Gastroesophageal sphincter (tissue), 3 donors: ENCODE measurements around the gene CALML3.

Experiments
- CTCF ChIP-seq, 4 experiments: fragments of 200-600 bp in 2 of 4; fragments of 450-650 bp in 2 of 4; sonication (generic) in 1 of 4; IDR thresholded peaks; one replicate each; pipeline ENCODE4 v1.5.1; 2017 to 2019; ENCODE audit warnings: antibody characterized with exemption in 4 of 4, mild to moderate bottlenecking in 2 of 4, moderate library complexity in 2 of 4
- POLR2A ChIP-seq, 2 donors: fragments of 450-650 bp; IDR thresholded peaks; one replicate each; pipeline ENCODE4 v1.6.1; 2017; ENCODE audit warnings: antibody characterized with exemption in 2 of 2, mild to moderate bottlenecking in 2 of 2, moderate library complexity in 1 of 2
- POLR2AphosphoS5 ChIP-seq: sonication (generic); formaldehyde crosslinking; IDR thresholded peaks from one replicate; pipeline ENCODE4 v1.6.1; 2017; ENCODE audit warnings: antibody characterized with exemption

- TF ChIP-seq CTCF (IDR thresholded peaks at IDR 0.05) (no peak), POLR2AphosphoS5 (no peak), POLR2A (IDR thresholded peaks at IDR 0.05) (no peak)
These were observed 7.0 kb downstream of the CALML3 start for GRCh38 chr10:5531558-5532306.
